Left kidney (tissue), 2 donors: Measurements from ENCODE around the gene IPO9. TPM values are rescaled to one million over a fixed set of nuclear protein-coding genes. Genes with fewer than 3 reads are reported as not detected.
"Not testable (repeated sequence)": the region's sequence is repeated elsewhere in the genome, so short reads cannot be mapped to it uniquely, and the experiment has no call there.

ENCODE experiments used
- DNase-seq: peaks from one replicate; pipeline ENCODE4 v3.0.0-alpha.2; 2013
- polyA plus RNA-seq: library from polyadenylated mRNA; unstranded; fragments of 120-200 nt; gene quantifications from one replicate; pipeline ENCODE4 v1.2.1, GENCODE V29; 2013; ENCODE audit not compliant: insufficient read length

IPO9 gene
- polyA plus RNA-seq, 1 donor = 90.2 TPM

- no peak for DNase-seq
These were observed 16.6 kb downstream of the IPO9 start for GRCh38 chr1:201845331-201846083.

GRCh38 chr1:201847150-201847549 is 18.2 kb downstream of the IPO9 start:
- DNase-seq = no peak

DNA sequence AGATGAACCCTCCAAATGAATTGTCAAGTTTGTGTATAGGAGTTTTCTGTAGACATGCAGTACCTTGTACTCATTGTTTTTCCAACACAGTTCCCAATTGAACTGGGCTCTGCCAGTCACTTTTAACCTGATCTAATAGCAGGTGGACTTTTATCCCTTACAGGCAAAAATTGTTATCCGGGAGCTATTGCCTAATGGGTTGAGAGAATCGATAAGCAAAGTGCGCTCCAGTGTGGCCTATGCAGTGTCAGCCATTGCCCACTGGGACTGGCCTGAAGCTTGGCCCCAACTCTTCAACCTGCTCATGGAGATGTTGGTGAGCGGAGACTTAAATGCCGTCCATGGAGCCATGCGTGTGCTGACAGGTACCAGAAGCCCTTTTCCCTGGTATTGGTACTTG is 19.3 kb downstream of the IPO9 start:
- no peak for DNase-seq

- no peak for DNase-seq
These were observed 20.6 kb downstream of the IPO9 start for GRCh38 chr1:201849372-201850052.

- DNase-seq = no peak
These were observed 21.1 kb downstream of the IPO9 start for GRCh38 chr1:201850053-201850397.

- DNase-seq = no peak
These were observed 23.0 kb downstream of the IPO9 start for GRCh38 chr1:201851949-201852348.

- not testable (repeated sequence) for DNase-seq
These were observed 27.8 kb downstream of the IPO9 start for GRCh38 chr1:201856722-201857121.

DNA sequence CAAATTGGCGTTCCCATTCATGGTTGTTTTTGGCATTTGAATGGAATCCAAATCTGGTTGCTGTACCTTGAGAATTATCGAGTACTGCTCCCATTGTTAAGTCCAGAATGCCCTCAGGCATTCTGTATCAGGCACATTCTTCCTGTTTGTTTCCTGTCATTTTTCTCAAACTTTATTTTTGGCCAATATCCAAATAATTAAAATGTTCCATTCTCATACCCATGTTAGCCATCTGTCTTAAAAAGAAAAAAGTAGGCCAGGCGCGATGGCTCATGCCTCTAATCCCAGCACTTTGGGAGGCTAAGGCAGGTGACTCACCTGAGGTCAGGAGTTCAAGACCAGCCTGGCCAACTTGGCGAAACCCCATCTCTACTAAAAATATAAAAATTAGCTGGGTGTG is 30.5 kb downstream of the IPO9 start:
- DNase-seq = no peak

DNA sequence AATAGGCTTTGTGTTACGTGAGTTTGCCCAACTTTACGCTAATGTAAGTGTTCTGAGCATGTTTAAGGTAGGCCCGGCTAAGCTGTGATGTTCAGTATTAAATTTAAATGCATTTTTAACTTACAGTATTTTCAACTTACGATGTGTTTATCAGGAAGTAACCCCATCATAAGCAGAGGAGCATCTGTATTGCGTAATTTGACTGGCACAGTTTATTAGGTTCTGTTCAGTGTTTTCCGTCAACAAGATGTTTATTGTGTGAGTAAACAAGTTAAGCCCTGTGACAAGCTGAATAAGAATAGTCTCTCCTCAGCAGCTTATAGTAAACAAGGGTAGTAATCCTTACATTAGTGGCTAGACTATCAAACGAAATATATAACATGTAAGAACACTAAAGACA is 32.5 kb downstream of the IPO9 start:
- DNase-seq = no peak

DNA sequence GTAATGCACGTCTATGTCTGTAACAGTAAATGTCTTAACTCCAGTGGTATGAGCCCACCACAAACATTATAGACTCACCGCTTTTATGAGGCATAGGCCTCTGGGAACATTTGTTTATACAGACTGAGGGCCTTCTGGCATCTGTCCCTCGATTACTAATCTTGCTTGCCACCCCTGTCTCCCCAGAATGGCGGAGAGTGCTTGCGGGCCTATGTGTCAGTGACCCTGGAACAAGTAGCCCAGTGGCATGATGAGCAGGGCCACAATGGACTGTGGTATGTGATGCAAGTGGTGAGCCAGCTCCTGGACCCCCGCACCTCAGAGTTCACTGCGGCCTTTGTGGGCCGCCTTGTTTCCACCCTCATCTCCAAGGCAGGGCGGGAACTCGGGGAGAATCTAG is 41.4 kb downstream of the IPO9 start:
- DNase-seq = no peak

GRCh38 chr1:201874672-201875071 is 45.7 kb downstream of the IPO9 start:
- DNase-seq = no peak

GRCh38 chr1:201876148-201876818 is 47.3 kb downstream of the IPO9 start:
- DNase-seq = no peak

DNA sequence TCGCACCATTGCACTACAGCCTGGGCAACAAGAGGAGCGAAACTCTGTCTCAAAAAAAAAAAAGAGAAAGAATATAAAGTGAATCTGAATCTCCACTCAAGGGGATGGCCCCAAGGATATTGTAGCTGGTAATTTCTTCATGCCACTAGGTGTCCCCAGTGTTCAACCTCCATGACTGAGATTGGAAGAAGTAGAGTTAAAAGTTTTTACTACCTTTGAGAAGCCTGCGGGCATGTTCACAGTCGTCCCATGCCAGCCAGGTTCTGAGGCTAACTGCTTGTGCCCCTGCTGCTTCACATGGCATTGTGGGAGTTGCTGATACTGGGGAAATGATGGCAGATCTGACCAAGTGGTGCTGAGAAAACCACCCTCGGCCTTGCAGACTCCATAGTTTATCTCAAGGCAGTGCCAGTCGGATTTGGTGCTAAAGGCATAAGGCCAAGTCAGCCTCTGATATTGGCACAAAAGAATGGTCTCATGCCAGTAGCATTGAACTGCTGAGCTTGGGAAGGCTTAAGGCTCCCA is 49.0 kb downstream of the IPO9 start:
- peak; percentile 70 for DNase-seq

DNA sequence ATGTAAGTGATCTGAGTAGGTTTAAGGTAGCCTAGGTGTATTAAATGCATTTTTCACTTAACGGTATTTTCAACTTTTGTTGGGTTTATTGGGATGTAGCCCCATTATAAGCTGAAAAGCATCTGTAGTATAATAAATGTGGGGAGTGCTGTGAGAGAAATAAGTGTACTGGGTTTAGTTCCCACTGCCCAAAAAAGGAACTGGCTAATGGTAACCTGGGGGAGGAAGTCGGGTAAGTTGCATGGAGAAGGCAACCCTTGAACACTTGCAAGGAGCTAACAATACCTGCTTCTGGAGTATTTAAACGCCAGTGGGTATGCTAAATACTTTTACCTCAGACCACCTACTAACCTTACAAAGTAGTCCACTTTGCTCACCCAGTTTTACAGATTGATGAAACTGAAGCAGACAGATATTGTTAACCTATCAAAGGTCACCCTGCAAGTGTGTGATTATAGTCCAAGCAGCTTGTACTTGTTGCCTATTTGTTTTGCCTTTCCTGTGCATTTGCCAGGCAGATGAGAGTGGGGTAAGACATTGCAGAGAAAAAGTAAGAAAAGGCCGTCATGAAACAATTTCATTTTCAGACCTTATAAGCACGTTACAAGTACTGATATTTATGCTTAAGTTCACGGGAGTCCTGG is 52.1 kb downstream of the IPO9 start:
- DNase-seq = no peak

DNA sequence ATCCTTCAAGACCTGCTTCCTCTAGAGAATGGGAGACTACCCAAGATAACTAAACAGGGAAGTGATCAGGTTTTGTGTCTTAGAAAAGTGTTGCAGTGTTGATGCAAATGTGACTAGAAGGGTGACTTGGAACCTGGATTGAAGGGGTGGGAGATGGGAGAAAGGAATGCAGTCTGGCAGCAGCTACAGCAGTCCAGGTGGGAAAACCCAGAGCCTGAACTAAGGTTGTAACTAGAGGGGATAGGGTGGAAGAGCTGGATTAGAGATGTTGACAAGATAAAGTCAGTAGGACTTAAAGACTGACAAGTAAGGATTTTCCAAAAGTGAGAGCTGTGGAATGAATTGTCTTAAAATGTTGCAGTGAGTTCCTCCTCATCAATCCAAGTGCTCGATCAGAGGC is 52.7 kb downstream of the IPO9 start:
- DNase-seq = no peak

DNA sequence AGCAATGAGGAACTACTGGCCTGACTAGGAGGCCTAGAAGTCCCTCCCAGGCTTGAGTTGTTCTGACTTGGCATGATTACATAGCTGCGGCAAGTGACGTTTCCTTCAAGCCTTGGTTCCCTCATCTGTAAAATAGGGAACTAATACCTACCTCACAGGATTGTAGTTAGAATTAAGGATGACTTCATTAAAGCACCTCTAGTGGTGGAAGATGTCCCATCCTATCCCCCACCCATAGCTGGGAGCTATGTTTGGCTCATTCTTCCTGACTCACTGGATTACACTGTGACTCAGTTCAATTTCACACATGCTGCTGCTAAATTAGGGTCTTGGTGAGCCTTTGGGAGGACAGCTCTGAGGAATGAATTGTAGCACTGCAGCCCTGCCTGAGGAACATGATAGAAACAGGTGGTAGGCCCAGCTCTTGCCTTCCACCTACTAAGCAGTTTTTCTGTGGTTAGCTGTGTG is 53.7 kb downstream of the IPO9 start:
- DNase-seq = no peak

- DNase-seq = no peak
These were observed 54.3 kb downstream of the IPO9 start for GRCh38 chr1:201883266-201883665.

DNA sequence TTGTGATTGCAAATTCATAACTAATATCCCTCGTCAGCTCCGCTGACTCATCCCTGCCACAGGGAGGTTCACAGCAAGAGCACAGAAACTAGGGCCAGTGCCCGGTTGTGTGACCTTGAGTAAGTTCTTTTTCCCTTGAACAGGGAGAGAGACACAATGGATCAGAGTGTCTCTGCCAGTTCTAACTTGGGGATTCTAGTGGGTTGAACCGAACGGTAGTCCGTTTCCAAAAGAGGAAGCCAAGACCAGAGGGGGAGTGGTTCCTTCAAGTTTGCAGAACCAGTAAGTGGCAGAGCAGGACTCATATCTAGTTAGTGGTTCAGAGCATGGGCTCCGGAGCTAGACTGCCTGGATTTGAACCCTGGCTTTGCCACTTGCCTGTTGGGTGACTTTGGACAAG is 54.8 kb downstream of the IPO9 start:
- DNase-seq = no peak

GRCh38 chr1:201884425-201884824 is 55.5 kb downstream of the IPO9 start:
- no peak for DNase-seq

DNA sequence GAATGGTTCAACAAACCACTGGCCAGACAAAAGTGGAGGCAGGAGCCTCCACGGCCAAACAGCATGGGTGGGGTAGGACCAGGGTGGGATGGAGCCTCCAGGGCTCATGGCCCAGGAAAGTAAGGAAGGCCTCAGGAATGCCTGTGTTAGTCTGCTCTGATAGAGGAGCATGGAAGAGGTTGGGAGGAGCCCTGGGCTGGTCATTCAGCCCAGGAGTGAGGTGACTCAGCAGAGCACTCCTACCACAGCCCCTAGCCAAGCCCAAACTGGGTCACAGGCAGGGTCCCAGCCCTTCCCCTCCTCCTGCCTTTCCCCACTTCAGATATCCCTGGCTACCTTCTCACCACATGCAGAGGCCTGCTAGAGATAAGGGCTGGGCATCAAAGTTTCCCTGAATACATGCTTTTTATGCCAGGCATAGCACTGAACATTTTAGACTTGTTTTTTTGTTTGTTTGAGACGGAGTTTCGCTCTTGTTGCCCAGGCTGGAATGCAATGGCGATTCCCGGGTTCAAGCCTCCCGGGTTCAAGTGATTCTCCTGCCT is 56.6 kb downstream of the IPO9 start:
- DNase-seq = no peak

DNA sequence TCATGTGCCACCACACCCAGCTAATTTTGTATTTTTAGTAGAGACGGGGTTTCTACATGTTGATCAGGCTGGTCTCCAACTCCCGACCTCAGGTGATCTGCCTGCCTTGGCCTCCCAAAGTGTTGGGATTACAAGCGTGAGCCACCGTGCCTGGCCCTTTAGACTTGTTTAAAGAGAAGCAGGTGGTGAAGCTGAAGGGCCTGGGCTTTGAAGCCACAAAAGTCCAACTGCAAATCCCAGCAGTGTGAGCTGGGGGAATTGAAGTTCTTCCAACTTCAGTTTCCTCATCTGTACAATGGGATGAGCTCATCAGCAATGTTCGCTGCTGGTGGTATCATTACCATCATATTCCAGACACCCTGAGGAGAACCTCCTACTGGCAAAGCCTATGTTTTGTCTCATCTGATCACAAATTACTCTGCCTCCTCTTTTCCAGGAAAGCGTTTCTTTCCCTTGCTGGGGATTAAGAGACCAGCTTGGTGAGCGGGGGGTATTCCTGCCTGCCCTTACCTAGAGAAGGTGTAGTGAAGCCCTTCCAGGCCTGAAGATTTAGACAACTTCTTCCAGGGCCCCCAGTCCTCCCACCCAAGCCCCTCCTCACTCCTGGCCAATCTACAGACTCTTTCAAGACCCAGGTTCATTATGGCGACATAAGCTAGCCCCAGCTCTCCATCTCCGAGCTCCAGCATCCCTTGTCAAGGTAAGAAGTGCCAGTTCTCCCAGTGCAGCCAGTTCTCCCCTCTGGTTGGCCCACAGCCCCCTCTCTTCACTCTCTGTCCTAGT is 57.3 kb downstream of the IPO9 start:
- DNase-seq = no peak
